ENCODE measurements around the gene S100A11.

DNA sequence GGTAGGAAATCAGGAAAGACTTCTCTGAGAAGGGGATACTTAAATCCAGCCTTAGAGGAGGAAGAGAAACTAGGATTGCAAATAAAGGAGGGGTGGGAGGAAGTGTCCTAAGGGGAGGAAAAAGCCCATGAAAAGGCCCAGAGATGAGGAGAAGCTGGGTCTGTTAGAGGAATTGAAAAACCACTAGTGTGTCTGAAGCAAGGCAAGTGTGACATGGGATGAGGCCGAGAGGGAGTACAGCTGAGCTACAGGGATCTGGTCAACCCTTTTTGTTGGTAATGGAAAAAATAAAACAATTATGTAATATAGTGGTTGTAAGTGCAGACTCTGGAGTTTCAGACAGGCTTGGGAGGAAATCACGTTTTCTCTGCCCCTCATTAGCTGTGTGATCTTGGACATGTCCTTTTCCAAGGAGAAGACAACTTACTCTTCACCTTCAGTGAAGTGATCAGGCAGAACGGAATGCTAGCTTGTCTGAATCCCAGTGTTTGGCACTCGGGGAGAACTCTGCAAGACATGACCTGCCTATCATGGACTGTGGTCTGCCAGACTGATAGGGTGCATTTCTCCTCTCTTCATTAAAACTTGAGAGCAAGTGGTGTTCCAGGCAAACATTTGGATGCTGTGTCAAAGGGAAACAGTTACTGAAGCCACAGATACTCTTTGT is 35.7 kb downstream of the S100A11 start:
- TF ChIP-seq, protein P1, sequence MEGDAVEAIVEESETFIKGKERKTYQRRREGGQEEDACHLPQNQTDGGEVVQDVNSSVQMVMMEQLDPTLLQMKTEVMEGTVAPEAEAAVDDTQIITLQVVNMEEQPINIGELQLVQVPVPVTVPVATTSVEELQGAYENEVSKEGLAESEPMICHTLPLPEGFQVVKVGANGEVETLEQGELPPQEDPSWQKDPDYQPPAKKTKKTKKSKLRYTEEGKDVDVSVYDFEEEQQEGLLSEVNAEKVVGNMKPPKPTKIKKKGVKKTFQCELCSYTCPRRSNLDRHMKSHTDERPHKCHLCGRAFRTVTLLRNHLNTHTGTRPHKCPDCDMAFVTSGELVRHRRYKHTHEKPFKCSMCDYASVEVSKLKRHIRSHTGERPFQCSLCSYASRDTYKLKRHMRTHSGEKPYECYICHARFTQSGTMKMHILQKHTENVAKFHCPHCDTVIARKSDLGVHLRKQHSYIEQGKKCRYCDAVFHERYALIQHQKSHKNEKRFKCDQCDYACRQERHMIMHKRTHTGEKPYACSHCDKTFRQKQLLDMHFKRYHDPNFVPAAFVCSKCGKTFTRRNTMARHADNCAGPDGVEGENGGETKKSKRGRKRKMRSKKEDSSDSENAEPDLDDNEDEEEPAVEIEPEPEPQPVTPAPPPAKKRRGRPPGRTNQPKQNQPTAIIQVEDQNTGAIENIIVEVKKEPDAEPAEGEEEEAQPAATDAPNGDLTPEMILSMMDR (IDR thresholded peaks at IDR 0.05): no peak
- TF ChIP-seq EP300 (IDR thresholded peaks at IDR 0.05): no peak
- TF ChIP-seq POLR2A (IDR thresholded peaks at IDR 0.05): no peak
